Neural crest cell (in vitro differentiated cells): ENCODE results near the gene RAB34. TPM values are rescaled to one million over a fixed set of nuclear protein-coding genes. Genes with fewer than 3 reads are reported as not detected.
A peak's percentile ranks its signal among the peaks of the same experiment; 100 is the strongest.
"Not testable (repeated sequence)": the region's sequence is repeated elsewhere in the genome, so short reads cannot be mapped to it uniquely, and the experiment has no call there.

Experiments used
- DNase-seq: peaks from one replicate; pipeline ENCODE4 v3.0.0; 2021; ENCODE audit warnings: low read depth, mixed read lengths, low spot score
- H3K27ac Mint-ChIP-seq: one replicate; pipeline ENCODE4 v1.8.0; 2021; ENCODE audit warnings: mild to moderate bottlenecking, mixed read lengths; ENCODE audit not compliant: unreplicated experiment
- H3K27me3 Mint-ChIP-seq: 2 replicates; pipeline ENCODE4 v1.8.0; 2021; ENCODE audit warnings: low read depth, mild to moderate bottlenecking, mixed read lengths
- H3K36me3 Mint-ChIP-seq: 2 replicates; pipeline ENCODE4 v1.8.0; 2021; ENCODE audit warnings: low read depth, mild to moderate bottlenecking, mixed read lengths
- H3K4me1 Mint-ChIP-seq: 2 replicates; pipeline ENCODE4 v1.8.0; 2021; ENCODE audit warnings: mixed read lengths
- H3K4me3 Mint-ChIP-seq: one replicate; pipeline ENCODE4 v1.8.0; 2021; ENCODE audit warnings: mild to moderate bottlenecking, mixed read lengths
- H3K9me3 Mint-ChIP-seq: 2 replicates; pipeline ENCODE4 v1.8.0; 2021; ENCODE audit warnings: mixed read lengths
- total RNA-seq: library from RNA; stranded (reverse); gene quantifications from 2 replicates; pipeline ENCODE4 v1.2.1, GENCODE V29; 2021
- TF ChIP-seq, protein P1 (sequence below): fragments of 200-600 bp; sonication (generic); conservative IDR thresholded peaks from 2 replicates; pipeline ENCODE4 v1.5.0; 2021; ENCODE audit warnings: antibody characterized with exemption, mild to moderate bottlenecking

Gene RAB34
- total RNA-seq, 1 donor from 2014 or later = 87.4 TPM

DNA sequence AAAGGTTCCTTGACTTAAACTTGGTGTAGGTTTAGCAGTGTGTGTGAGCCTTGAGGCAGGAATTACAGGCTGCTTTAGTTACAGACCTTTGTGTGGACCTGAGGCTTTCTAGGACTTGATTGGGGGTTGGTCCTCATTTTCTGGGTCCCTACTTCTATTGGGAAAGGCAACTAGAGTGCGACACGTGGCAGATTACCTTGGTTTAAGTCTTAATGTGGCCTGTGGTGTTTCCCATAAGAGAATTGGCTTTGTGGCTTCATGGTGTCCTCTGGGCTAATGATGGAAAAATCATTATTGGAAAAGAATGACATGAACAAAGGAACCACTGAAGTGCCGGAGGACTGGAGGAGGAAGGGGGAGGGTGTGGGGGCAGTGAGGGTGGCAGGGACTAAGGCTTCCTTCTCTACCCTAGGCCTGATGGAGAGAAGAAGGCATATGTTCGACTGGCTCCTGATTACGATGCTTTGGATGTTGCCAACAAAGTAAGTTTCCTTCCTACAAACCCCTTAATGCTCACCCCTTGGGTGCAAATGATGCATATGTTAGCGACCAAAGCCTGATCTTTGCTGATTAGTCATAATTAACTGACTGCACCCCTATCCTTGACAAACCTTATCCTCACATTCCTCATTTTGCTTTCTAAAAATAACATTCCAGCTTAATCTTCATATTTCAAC is 5.6 kb upstream of the RAB34 start:
- Mint-ChIP-seq H3K27ac (no peak overlapping the region), H3K9me3 (no peaks in the 10 kb centered on the region), H3K36me3 (peaks cover 23% of the 10 kb centered on the region), H3K4me3 (peak overlapping the region; percentile 100), H3K27me3 (peaks cover 31% of the 10 kb centered on the region), H3K4me1 (peaks cover 82% of the 10 kb centered on the region)
- TF ChIP-seq, protein P1, sequence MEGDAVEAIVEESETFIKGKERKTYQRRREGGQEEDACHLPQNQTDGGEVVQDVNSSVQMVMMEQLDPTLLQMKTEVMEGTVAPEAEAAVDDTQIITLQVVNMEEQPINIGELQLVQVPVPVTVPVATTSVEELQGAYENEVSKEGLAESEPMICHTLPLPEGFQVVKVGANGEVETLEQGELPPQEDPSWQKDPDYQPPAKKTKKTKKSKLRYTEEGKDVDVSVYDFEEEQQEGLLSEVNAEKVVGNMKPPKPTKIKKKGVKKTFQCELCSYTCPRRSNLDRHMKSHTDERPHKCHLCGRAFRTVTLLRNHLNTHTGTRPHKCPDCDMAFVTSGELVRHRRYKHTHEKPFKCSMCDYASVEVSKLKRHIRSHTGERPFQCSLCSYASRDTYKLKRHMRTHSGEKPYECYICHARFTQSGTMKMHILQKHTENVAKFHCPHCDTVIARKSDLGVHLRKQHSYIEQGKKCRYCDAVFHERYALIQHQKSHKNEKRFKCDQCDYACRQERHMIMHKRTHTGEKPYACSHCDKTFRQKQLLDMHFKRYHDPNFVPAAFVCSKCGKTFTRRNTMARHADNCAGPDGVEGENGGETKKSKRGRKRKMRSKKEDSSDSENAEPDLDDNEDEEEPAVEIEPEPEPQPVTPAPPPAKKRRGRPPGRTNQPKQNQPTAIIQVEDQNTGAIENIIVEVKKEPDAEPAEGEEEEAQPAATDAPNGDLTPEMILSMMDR = no peak
- DNase-seq = no peak

DNA sequence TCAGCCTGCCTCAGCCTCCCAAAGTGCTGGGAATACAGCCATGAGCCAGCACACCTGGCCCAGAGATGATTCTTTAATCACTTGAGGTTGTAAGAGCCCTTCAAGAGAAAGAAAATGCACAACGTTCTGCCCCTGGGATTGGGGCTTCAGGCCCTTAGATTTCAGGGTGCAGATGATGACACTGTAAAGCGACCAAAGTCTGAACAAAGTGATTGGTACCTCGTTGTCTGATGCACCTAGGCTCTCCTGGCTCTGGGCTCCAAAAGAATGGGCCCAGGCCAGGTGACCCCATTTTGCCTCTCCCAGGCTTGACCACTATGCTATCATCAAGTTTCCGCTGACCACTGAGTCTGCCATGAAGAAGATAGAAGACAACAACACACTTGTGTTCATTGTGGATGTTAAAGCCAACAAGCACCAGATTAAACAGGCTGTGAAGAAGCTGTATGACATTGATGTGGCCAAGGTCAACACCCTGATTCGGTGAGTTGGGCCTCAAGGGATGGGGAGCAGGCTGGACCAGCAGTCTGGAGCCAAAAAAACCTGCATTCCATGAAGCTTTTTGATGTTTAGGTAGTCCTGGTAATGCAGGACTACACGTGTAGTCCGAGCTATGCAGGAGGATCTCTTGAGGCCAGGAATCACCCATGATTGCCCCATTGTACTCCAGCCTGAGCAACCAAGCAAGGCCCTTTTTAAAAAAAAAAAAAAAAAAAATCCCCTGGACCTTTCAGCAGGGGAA is 4.9 kb upstream of the RAB34 start:
- Mint-ChIP-seq H3K36me3 (peaks cover 23% of the 10 kb centered on the region), H3K27ac (no peak overlapping the region)

DNA sequence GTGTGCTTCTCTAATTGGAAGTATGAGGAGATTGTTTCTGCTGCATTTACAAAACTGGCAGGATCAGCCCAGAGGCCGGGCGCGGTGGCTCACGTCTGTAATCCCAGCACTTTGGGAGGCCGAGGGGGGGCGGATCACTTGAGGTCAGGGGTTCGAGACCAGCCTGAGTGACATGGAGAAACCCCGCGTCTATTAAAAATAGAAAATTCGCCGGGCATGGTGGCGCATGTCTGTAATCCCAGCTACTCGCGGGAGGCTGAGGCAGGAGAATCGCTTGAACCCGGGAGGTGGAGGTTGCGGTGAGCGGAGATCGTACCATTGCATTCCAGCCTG is 3.3 kb upstream of the RAB34 start:
- Mint-ChIP-seq H3K36me3 (peaks cover 23% of the 10 kb centered on the region), H3K27ac (peak overlapping the region; percentile 98), H3K27me3 (peaks cover 16% of the 10 kb centered on the region), H3K4me1 (peaks cover 76% of the 10 kb centered on the region), H3K4me3 (peak overlapping the region; percentile 100)
- not testable (repeated sequence) for H3K9me3 Mint-ChIP-seq, DNase-seq

More for the DNA sequence above, 4.9 kb upstream of the RAB34 start:
- H3K4me1 Mint-ChIP-seq = peaks cover 79% of the 10 kb centered on the region
- TF ChIP-seq, protein P1 = no peak
- no peak for DNase-seq
- H3K4me3 Mint-ChIP-seq = peak overlapping the region; percentile 100
- peaks cover 27% of the 10 kb centered on the region for H3K27me3 Mint-ChIP-seq
- H3K9me3 Mint-ChIP-seq = no peaks in the 10 kb centered on the region

DNA sequence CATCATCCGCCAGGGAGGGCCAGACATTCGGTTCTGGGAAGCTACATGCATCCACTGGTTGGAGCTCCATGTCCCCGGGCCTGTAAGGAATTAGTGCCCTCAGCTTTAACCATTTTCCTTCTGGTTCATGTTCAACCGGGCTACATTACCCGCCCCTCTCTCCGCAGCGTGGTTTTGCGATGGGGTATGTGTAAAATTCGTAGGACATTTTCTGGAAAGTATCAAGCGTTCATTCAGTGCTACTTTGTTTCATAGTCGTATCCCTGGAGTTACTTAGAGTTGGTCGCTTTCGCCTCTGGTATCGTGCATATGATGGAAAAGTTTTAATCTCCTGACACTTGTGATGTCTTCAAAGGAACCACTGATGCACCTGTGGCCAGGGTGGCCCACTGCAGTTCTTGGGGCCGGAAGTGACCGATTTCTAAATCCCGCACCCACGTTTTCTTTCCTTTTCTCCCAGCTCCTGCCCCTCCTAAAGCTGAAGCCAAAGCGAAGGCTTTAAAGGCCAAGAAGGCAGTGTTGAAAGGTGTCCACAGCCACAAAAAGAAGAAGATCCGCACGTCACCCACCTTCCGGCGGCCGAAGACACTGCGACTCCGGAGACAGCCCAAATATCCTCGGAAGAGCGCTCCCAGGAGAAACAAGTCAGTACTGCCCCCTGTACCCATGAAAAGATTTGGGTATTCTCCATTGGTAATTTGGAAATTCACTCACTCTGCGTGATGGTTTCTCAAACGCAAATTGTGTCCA is 2.8 kb upstream of the RAB34 start:
- H3K9me3 Mint-ChIP-seq = no peaks in the 10 kb centered on the region
- peaks cover 78% of the 10 kb centered on the region for H3K4me1 Mint-ChIP-seq
- no peak for DNase-seq
- H3K27me3 Mint-ChIP-seq = peaks cover 14% of the 10 kb centered on the region
- TF ChIP-seq, protein P1 = peak; percentile 32
- peak overlapping the region; percentile 100 for H3K4me3 Mint-ChIP-seq
- H3K27ac Mint-ChIP-seq = peak overlapping the region; percentile 98
- H3K36me3 Mint-ChIP-seq = peaks cover 23% of the 10 kb centered on the region

DNA sequence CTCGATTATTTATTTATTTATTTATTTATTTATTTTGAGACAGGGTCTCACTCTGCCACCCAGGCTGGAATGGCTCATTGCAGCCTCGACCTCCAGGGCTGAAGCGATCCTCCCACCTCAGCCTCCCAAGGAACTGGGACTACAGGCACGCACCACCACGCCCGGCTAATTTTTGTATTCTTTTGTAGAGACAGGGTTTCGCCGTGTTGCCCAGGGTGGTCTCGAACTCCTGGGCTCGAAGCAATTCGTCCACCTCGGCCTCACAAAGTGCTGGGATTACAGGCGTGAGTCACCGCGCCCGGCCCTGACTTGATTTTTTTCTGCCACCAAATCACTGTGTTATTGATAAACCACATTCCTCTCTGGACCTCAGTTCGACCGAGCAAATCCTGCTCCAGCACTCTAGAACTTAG is 1.4 kb upstream of the RAB34 start:
- TF ChIP-seq, protein P1 = no peak
- no peaks in the 10 kb centered on the region for H3K9me3 Mint-ChIP-seq
- peaks cover 26% of the 10 kb centered on the region for H3K36me3 Mint-ChIP-seq
- peak; percentile 18 for DNase-seq
- H3K4me3 Mint-ChIP-seq = peak overlapping the region; percentile 100
- H3K27me3 Mint-ChIP-seq = peaks cover 8% of the 10 kb centered on the region
- peak overlapping the region; percentile 98 for H3K27ac Mint-ChIP-seq
- peaks cover 67% of the 10 kb centered on the region for H3K4me1 Mint-ChIP-seq
